CD4-positive, alpha-beta T cell (primary cell): ENCODE data around the gene KLK1. TPM values are rescaled to one million over a fixed set of nuclear protein-coding genes. Genes with fewer than 3 reads are reported as not detected.

Source experiments
- ATAC-seq: fragments of 200-7000 bp; cut with Tn5 transposase; one replicate; pipeline ENCODE4 v1.10.0; 2022; ENCODE audit warnings: mild to moderate bottlenecking; ENCODE audit not compliant: poor library complexity
- CTCF ChIA-PET: fragments of 350-600 bp; sonication (Branson Sonifier 250); formaldehyde crosslinking; loops from one replicate; lab custom pipeline; 2021; ENCODE audit warnings: antibody characterized with exemption, inconsistent platforms; lab: Charles Lee
- POLR2A ChIA-PET: fragments of 350-600 bp; sonication (Branson Sonifier 250); formaldehyde crosslinking; loops from one replicate; lab custom pipeline; 2021; ENCODE audit warnings: antibody characterized with exemption, inconsistent platforms; lab: Charles Lee
- DNase-seq, 14 experiments: peaks; one replicate each; pipeline ENCODE4 v3.0.0-alpha.2; 2013 to 2020; ENCODE audit warnings: mixed read lengths in 2 of 14
- H3K27ac ChIP-seq, 2 donors: one replicate each; pipeline versions ENCODE4 v1.5.1 to v1.7.0; 2013; ENCODE audit warnings: low read length in 2 of 2, low read depth in 1 of 2, mild to moderate bottlenecking in 1 of 2
- H3K27me3 ChIP-seq, 2 experiments: 1 replicate in 1 of 2; 2 replicates in 1 of 2; pipeline versions ENCODE4 v1.6.1 to v1.7.0; 2013; ENCODE audit warnings: low read length in 2 of 2, control low read depth in 1 of 2, mild to moderate bottlenecking in 1 of 2, moderate library complexity in 1 of 2; ENCODE audit not compliant: insufficient read depth in 2 of 2, control insufficient read depth in 1 of 2
- H3K36me3 ChIP-seq: one replicate; pipeline ENCODE4 v1.6.1; 2013; ENCODE audit warnings: low read length, control low read depth; ENCODE audit not compliant: insufficient read depth
- H3K4me1 ChIP-seq: one replicate; pipeline ENCODE4 v1.6.1; 2013; ENCODE audit warnings: low read length, control low read depth; ENCODE audit not compliant: insufficient read depth
- H3K4me3 ChIP-seq: one replicate; pipeline ENCODE4 v1.5.1; 2013; ENCODE audit warnings: mild to moderate bottlenecking, low read length, moderate library complexity
- H3K9me3 ChIP-seq, 2 experiments: 1 replicate in 1 of 2; 2 replicates in 1 of 2; pipeline versions ENCODE4 v1.6.1 to v1.7.0; 2013; ENCODE audit warnings: low read length in 2 of 2, mild to moderate bottlenecking in 2 of 2, control low read depth in 1 of 2, moderate library complexity in 1 of 2; ENCODE audit not compliant: control insufficient read depth in 1 of 2, insufficient read depth in 1 of 2
- H3K27ac Mint-ChIP-seq: one replicate; pipeline ENCODE4 v1.8.0; 2020; ENCODE audit warnings: mixed read lengths
- H3K27me3 Mint-ChIP-seq: one replicate; pipeline ENCODE4 v1.8.0; 2021; ENCODE audit warnings: mixed read lengths
- H3K36me3 Mint-ChIP-seq: one replicate; pipeline ENCODE4 v1.8.0; 2021; ENCODE audit warnings: low read depth, mixed read lengths
- H3K4me1 Mint-ChIP-seq: one replicate; pipeline ENCODE4 v1.8.0; 2021; ENCODE audit warnings: low read depth, mixed read lengths
- H3K4me3 Mint-ChIP-seq: one replicate; pipeline ENCODE4 v1.8.0; 2020; ENCODE audit warnings: mild to moderate bottlenecking, mixed read lengths
- H3K9me3 Mint-ChIP-seq: one replicate; pipeline ENCODE4 v1.8.0; 2020; ENCODE audit warnings: mixed read lengths
- CTCF ChIP-seq: fragments of 200-600 bp; IDR thresholded peaks from one replicate; pipeline ENCODE4 v1.8.0; 2022; ENCODE audit warnings: antibody characterized with exemption, mild to moderate bottlenecking
- intact Hi-C, 2 experiments: fragments of 100-400 bp; cut with DNase I in 1 of 2; cut with micrococcal nuclease in 1 of 2; formaldehyde crosslinking; loops; one replicate each; pipeline versions ENCODE4 v1.15.1 to v1.9.0; 2023 to 2025; cut with DNase I, micrococcal nuclease
- total RNA-seq, 174 experiments: library from RNA in 2 of 174; stranded (reverse) in 2 of 174; gene quantifications; one replicate each; pipeline ENCODE4 v1.2.3 and lab custom pipeline; 2021 to 2026

The KLK1 gene
- total RNA-seq, 2 experiments from 2014 or later: not detected

DNA sequence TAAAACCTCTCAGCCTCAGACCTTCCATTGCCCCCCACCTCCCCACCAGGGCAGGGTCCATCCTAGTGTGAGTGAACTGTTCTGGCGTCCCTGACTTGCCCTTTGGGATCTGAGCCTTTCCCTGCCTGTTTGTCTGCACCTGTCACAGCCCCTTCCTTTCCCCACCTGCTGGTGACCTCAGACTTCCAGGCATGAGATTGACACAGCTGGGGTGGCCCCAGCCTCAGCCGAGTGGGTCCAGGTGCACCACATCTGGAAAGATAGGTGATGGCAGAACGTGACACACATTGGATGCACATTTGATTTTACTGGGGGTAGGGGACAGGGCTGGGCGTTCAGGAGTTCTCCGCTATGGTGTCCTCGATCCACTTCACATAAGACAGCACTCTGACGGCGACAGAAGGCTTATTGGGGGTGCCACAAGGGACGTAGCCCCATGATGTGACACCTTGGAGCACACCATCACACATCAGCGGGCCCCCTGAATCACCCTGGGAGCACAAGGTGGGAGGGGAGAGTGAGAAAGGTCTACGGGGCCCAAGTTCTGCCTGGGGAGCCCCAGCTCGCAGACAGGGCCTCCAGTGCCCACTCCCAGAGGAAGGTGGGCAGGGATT, 4.6 kb downstream of the KLK1 start:
- no peak overlapping the region for H3K27ac Mint-ChIP-seq
- peaks cover 89% of the 10 kb centered on the region for H3K27me3 Mint-ChIP-seq

GRCh38 chr19:50817941-50818858, 5.4 kb downstream of the KLK1 start:
- no peak for TF ChIP-seq CTCF
- H3K27ac Mint-ChIP-seq: no peak overlapping the region
- H3K27ac ChIP-seq: no peak overlapping the region

More for the DNA sequence above, 4.6 kb downstream of the KLK1 start:
- DNase-seq (no peak), ATAC-seq (no peak)
- Histone ChIP-seq H3K27ac (no peak overlapping the region), H3K27me3 (peaks cover 47 to 55% of the 10 kb centered on the region in 2 experiments), H3K4me3 (no peak overlapping the region), H3K36me3 (no peaks in the 10 kb centered on the region), H3K4me1 (peaks cover 24% of the 10 kb centered on the region), H3K9me3 (peaks cover 0 to 26% of the 10 kb centered on the region in 2 experiments)
- no peak for TF ChIP-seq CTCF
- intact Hi-C loops: no loop called here
- ChIA-PET CTCF (no interaction called here), POLR2A (no interaction called here)
- Mint-ChIP-seq H3K9me3 (no peaks in the 10 kb centered on the region), H3K4me1 (peaks cover 18% of the 10 kb centered on the region), H3K4me3 (peak overlapping the region; percentile 74), H3K36me3 (no peaks in the 10 kb centered on the region)

GRCh38 chr19:50815439-50815838, 8.1 kb downstream of the KLK1 start:
- ATAC-seq: no peak
- Mint-ChIP-seq H3K4me3 (no peak overlapping the region), H3K4me1 (peaks cover 15% of the 10 kb centered on the region), H3K36me3 (no peaks in the 10 kb centered on the region), H3K9me3 (no peaks in the 10 kb centered on the region), H3K27me3 (peaks cover 67% of the 10 kb centered on the region), H3K27ac (no peak overlapping the region)
- Histone ChIP-seq H3K9me3 (peaks cover 0 to 23% of the 10 kb centered on the region in 2 experiments), H3K36me3 (no peaks in the 10 kb centered on the region), H3K27ac (no peak overlapping the region), H3K27me3 (peaks cover 36 to 37% of the 10 kb centered on the region in 2 experiments), H3K4me3 (no peak overlapping the region), H3K4me1 (peaks cover 16% of the 10 kb centered on the region)
- ChIA-PET POLR2A (no interaction called here), CTCF (no interaction called here)
- intact Hi-C loops: no loop called here
- no peak for DNase-seq
- no peak for TF ChIP-seq CTCF

More at GRCh38 chr19:50817941-50818858, 5.4 kb downstream of the KLK1 start:
- ChIA-PET POLR2A (no interaction called here), CTCF (no interaction called here)
- H3K4me1 ChIP-seq: peaks cover 24% of the 10 kb centered on the region
- Mint-ChIP-seq H3K27me3 (peaks cover 87% of the 10 kb centered on the region), H3K4me3 (peak overlapping the region; percentile 74), H3K36me3 (no peaks in the 10 kb centered on the region), H3K9me3 (no peaks in the 10 kb centered on the region), H3K4me1 (peaks cover 18% of the 10 kb centered on the region)
- ATAC-seq (peak; percentile 43), DNase-seq (peak in 8 of 14 experiments; percentile 9 to 51 (median 30))
- no peaks in the 10 kb centered on the region for H3K36me3 ChIP-seq
- peak overlapping the region; percentile 54 for H3K4me3 ChIP-seq
- intact Hi-C loops: no loop called here
- H3K27me3 ChIP-seq: peaks cover 47 to 53% of the 10 kb centered on the region in 2 experiments
- peaks cover 0 to 26% of the 10 kb centered on the region in 2 experiments for H3K9me3 ChIP-seq
